WTC11 (cell line): ENCODE data around the gene BMPER. TPM values are rescaled to one million over a fixed set of nuclear protein-coding genes. Genes with fewer than 3 reads are reported as not detected.

ENCODE experiments used
- ATAC-seq: fragments of 200-7000 bp; cut with Tn5 transposase; 2 replicates; pipeline ENCODE4 v1.10.0; 2021; ENCODE audit warnings: mild to moderate bottlenecking, moderate library complexity
- CTCF ChIA-PET: fragments of 300-600 bp; sonication (Branson Sonifier 250); formaldehyde crosslinking; loops from one replicate; lab custom pipeline; 2021; ENCODE audit warnings: antibody characterized with exemption; lab: Charles Lee
- POLR2A ChIA-PET: fragments of 350-600 bp; sonication (Branson Sonifier 250); formaldehyde crosslinking; loops from one replicate; lab custom pipeline; 2021; ENCODE audit warnings: antibody characterized with exemption; lab: Charles Lee
- DNase-seq: peaks from one replicate; pipeline ENCODE4 v3.0.0; 2021; ENCODE audit warnings: low spot score
- H3K27ac Mint-ChIP-seq: 2 replicates; pipeline ENCODE4 v1.8.0; 2021; ENCODE audit warnings: mixed read lengths
- H3K27me3 Mint-ChIP-seq: 2 replicates; pipeline ENCODE4 v1.8.0; 2021; ENCODE audit warnings: low read depth, mild to moderate bottlenecking, moderate library complexity, mixed read lengths
- H3K36me3 Mint-ChIP-seq: 2 replicates; pipeline ENCODE4 v1.8.0; 2021; ENCODE audit warnings: mixed read lengths
- H3K4me1 Mint-ChIP-seq: 2 replicates; pipeline ENCODE4 v1.8.0; 2022; ENCODE audit warnings: mixed read lengths
- H3K4me3 Mint-ChIP-seq: 2 replicates; pipeline ENCODE4 v1.8.0; 2021; ENCODE audit warnings: mild to moderate bottlenecking, moderate library complexity, mixed read lengths
- H3K9me3 Mint-ChIP-seq: 2 replicates; pipeline ENCODE4 v1.8.0; 2021; ENCODE audit warnings: mixed read lengths
- AFF4 ChIP-seq: sonication (generic); formaldehyde crosslinking; IDR thresholded peaks from 2 replicates; pipeline ENCODE4 v1.8.1; 2023; ENCODE audit warnings: mild to moderate bottlenecking, missing genetic modification reagents, borderline replicate concordance
- ATF2 ChIP-seq: sonication (generic); formaldehyde crosslinking; IDR thresholded peaks from 2 replicates; pipeline ENCODE4 v1.8.1; 2022; ENCODE audit warnings: low read depth, missing genetic modification reagents, borderline replicate concordance
- CBFB ChIP-seq: sonication (generic); formaldehyde crosslinking; IDR thresholded peaks from 2 replicates; pipeline ENCODE4 v1.8.1; 2022; ENCODE audit warnings: mild to moderate bottlenecking, low read depth, missing genetic modification reagents
- E2F4 ChIP-seq: sonication (generic); formaldehyde crosslinking; IDR thresholded peaks from 2 replicates; pipeline ENCODE4 v1.8.1; 2022; ENCODE audit warnings: low read depth, mild to moderate bottlenecking, moderate library complexity, missing genetic modification reagents, borderline replicate concordance
- ELF4 ChIP-seq: sonication (generic); formaldehyde crosslinking; IDR thresholded peaks from 2 replicates; pipeline ENCODE4 v1.8.1; 2022; ENCODE audit warnings: low read depth, mild to moderate bottlenecking, moderate library complexity, missing genetic modification reagents
- GRHL2 ChIP-seq: fragments of 250-450 bp; sonication (Bioruptor Pico); IDR thresholded peaks from 2 replicates; pipeline ENCODE4 v1.8.0; 2022; ENCODE audit warnings: mild to moderate bottlenecking, moderate library complexity; ENCODE audit not compliant: insufficient replicate concordance, severe bottlenecking
- MYBL2 ChIP-seq: sonication (generic); formaldehyde crosslinking; IDR thresholded peaks from 2 replicates; pipeline ENCODE4 v1.8.1; 2023; ENCODE audit warnings: mild to moderate bottlenecking, moderate library complexity, missing genetic modification reagents
- NFATC4 ChIP-seq: fragments of 250-450 bp; sonication (Bioruptor Pico); IDR thresholded peaks from 2 replicates; pipeline ENCODE4 v1.9.0; 2021; ENCODE audit warnings: mild to moderate bottlenecking
- SOX15 ChIP-seq: fragments of 250-450 bp; sonication (Bioruptor Pico); IDR thresholded peaks from 2 replicates; pipeline ENCODE4 v1.9.0; 2021; ENCODE audit warnings: mild to moderate bottlenecking
- SP1 ChIP-seq: sonication (generic); formaldehyde crosslinking; conservative IDR thresholded peaks from 2 replicates; pipeline ENCODE4 v1.8.1; 2022; ENCODE audit warnings: missing genetic modification reagents
- TP53 ChIP-seq: sonication (generic); formaldehyde crosslinking; IDR thresholded peaks from 2 replicates; pipeline ENCODE4 v1.8.1; 2023; ENCODE audit warnings: mild to moderate bottlenecking, missing genetic modification reagents
- ZMAT4 ChIP-seq: fragments of 250-450 bp; sonication (Bioruptor Pico); IDR thresholded peaks from 2 replicates; pipeline ENCODE4 v1.9.0; 2021; ENCODE audit warnings: mild to moderate bottlenecking
- total RNA-seq: library from RNA; stranded (reverse); gene quantifications from 3 replicates; pipeline ENCODE4 v1.2.3, GENCODE V29; 2021
- TF ChIP-seq, protein P1 (sequence below): fragments of 200-600 bp; IDR thresholded peaks from 2 replicates; pipeline ENCODE4 v1.8.0; 2022; ENCODE audit warnings: antibody characterized with exemption

BMPER gene
- total RNA-seq, 1 experiment from 2014 or later, result 1.9 TPM

GRCh38 chr7:33862946-33863814 lies 42.2 kb upstream of the BMPER start:
- peaks cover 20% of the 10 kb centered on the region for H3K36me3 Mint-ChIP-seq
- no peak for DNase-seq
- peaks cover 21% of the 10 kb centered on the region for H3K4me1 Mint-ChIP-seq
- H3K4me3 Mint-ChIP-seq, result no peak overlapping the region
- CTCF ChIA-PET, result no interaction called here
- POLR2A ChIA-PET, result no interaction called here
- H3K27ac Mint-ChIP-seq, result no peak overlapping the region
- no peak for TF ChIP-seq ATF2
- no peak for TF ChIP-seq GRHL2 (CRISPR knock-in tag)
- TF ChIP-seq E2F4, result no peak
- no peak for TF ChIP-seq CBFB
- TF ChIP-seq MYBL2 (CRISPR knock-in tag), result no peak
- TF ChIP-seq ZMAT4 (CRISPR knock-in tag), result no peak
- ATAC-seq, result no peak
- H3K9me3 Mint-ChIP-seq, result peaks cover 23% of the 10 kb centered on the region
- no peaks in the 10 kb centered on the region; the same call in 1 of the 2 replicates for H3K27me3 Mint-ChIP-seq

GRCh38 chr7:33868166-33868565 lies 37.2 kb upstream of the BMPER start:
- Mint-ChIP-seq H3K36me3 (peaks cover 6% of the 10 kb centered on the region; the same call in 1 of the 2 replicates), H3K9me3 (peaks cover 8% of the 10 kb centered on the region), H3K4me1 (peaks cover 25% of the 10 kb centered on the region), H3K4me3 (no peak overlapping the region), H3K27ac (no peak overlapping the region), H3K27me3 (no peaks in the 10 kb centered on the region; the same call in 1 of the 2 replicates)
- TF ChIP-seq AFF4 (no peak), NFATC4 (CRISPR knock-in tag) (no peak), SP1 (CRISPR knock-in tag) (no peak), ELF4 (CRISPR knock-in tag) (no peak), TP53 (no peak)
- TF ChIP-seq, protein P1, sequence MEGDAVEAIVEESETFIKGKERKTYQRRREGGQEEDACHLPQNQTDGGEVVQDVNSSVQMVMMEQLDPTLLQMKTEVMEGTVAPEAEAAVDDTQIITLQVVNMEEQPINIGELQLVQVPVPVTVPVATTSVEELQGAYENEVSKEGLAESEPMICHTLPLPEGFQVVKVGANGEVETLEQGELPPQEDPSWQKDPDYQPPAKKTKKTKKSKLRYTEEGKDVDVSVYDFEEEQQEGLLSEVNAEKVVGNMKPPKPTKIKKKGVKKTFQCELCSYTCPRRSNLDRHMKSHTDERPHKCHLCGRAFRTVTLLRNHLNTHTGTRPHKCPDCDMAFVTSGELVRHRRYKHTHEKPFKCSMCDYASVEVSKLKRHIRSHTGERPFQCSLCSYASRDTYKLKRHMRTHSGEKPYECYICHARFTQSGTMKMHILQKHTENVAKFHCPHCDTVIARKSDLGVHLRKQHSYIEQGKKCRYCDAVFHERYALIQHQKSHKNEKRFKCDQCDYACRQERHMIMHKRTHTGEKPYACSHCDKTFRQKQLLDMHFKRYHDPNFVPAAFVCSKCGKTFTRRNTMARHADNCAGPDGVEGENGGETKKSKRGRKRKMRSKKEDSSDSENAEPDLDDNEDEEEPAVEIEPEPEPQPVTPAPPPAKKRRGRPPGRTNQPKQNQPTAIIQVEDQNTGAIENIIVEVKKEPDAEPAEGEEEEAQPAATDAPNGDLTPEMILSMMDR, result no peak
- DNase-seq, result no peak
- no peak for ATAC-seq
- CTCF ChIA-PET, result interaction anchor here (1.0 kb wide), 1 partner anchor 114 kb away, joined by 3 read pairs; no protein-coding TSS in a partner anchor
- POLR2A ChIA-PET, result no interaction called here

- no peak for ATAC-seq
- Mint-ChIP-seq H3K9me3 (peaks cover 8% of the 10 kb centered on the region), H3K36me3 (peaks cover 6% of the 10 kb centered on the region; the same call in 1 of the 2 replicates), H3K27me3 (no peaks in the 10 kb centered on the region; the same call in 1 of the 2 replicates), H3K27ac (no peak overlapping the region), H3K4me3 (no peak overlapping the region), H3K4me1 (peaks cover 29% of the 10 kb centered on the region)
- ChIA-PET CTCF (no interaction called here), POLR2A (no interaction called here)
- no peak for TF ChIP-seq SOX15 (CRISPR knock-in tag)
- no peak for DNase-seq
Observed at GRCh38 chr7:33869176-33869575, 36.2 kb upstream of the BMPER start.
